Activated CD8-positive, alpha-beta memory T cell treated with anti-CD3 and anti-CD28 coated beads for 24 hours (primary cell): ENCODE measurements around the gene RNU1-3.
A peak's percentile ranks its signal among the peaks of the same experiment; 100 is the strongest.
"Not testable (repeated sequence)": the region's sequence is repeated elsewhere in the genome, so short reads cannot be mapped to it uniquely, and the experiment has no call there.

Source experiments
- DNase-seq: peaks from one replicate; pipeline ENCODE4 v3.0.0-alpha.2; 2020

The RNU1-3 gene

DNA sequence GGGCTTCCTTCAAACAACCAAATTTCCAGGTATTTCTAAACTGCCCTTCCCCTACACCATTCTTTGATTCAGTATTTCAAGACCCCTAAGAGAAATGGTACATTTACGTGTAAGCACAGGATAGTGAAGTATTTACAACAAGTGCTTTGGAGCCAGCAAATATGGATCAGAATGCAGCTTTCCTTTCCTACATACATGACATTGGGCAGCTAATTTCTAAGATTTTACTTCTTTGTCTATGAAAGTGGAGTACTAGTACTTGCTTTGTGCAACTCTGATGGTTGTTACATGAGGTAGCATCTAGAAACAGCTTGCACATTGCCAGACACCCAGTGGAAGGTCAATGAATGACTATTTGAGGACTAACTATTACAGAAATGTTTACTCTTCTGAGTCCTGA, 15.2 kb downstream of the RNU1-3 start:
- not testable (repeated sequence) for DNase-seq

GRCh38 chr1:16649960-16650359, 16.8 kb downstream of the RNU1-3 start:
- peak; percentile 57 for DNase-seq

DNA sequence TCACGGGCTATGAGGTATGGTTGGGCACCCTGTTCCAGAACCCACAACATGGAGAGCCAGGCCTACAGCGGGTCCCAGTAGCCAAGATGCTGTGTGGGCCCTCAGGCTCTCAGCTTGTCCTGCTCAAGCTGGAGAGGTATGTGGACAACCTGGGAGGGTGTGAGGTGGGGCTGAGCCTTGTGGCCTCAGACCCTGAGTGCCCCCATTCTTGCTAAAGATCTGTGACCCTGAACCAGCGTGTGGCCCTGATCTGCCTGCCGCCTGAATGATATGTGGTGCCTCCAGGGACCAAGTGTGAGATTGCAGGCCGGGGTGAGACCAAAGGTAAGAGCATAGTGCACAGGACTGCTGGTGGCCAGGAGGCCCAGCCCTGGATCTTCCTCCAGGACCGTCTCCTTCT, 17.4 kb downstream of the RNU1-3 start:
- peak; percentile 55 for DNase-seq

DNA sequence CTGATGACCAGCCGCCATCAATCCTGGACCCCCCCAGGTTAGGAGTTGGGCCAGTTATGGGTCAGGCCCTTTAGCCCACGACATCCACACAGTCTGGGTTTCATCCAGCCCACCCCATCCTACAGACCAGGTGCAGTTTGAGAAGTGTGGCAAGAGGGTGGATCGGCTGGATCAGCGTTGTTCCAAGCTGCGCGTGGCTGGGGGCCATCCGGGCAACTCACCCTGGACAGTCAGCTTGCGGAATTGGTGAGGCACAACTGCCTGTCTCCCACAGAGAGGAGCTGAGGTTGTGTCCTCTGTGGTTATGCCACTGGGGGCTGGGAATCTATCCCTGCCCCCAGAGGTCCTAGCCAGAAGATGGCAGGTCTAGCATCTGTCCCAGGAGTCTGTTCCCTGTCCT, 18.0 kb downstream of the RNU1-3 start:
- peak; percentile 44 for DNase-seq

- peak; percentile 50 for DNase-seq
Measured at GRCh38 chr1:16648250-16648649, 18.5 kb downstream of the RNU1-3 start.

- peak; percentile 82 for DNase-seq
Measured at GRCh38 chr1:16647179-16648176, 19.3 kb downstream of the RNU1-3 start.

DNA sequence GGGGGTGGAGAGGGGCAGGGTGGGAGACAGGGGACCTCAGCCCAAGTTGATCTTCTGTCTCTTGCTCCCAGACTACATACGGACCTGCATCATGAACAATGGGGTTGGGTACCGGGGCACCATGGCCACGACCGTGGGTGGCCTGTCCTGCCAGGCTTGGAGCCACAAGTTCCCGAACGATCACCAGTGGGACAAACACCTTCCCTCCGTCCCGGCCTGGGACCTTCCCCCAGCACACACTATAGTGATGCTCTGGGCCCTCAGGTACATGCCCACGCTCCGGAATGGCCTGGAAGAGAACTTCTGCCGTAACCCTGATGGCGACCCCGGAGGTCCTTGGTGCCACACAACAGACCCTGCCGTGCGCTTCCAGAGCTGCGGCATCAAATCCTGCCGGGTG, 20.0 kb downstream of the RNU1-3 start:
- DNase-seq = peak; percentile 48

- peak; percentile 55 for DNase-seq
Measured at GRCh38 chr1:16646061-16646664, 20.6 kb downstream of the RNU1-3 start.

- DNase-seq = peak; percentile 83
Measured at GRCh38 chr1:16645271-16646060, 21.3 kb downstream of the RNU1-3 start.

GRCh38 chr1:16644482-16645270, 22.1 kb downstream of the RNU1-3 start:
- peak; percentile 100 for DNase-seq

DNA sequence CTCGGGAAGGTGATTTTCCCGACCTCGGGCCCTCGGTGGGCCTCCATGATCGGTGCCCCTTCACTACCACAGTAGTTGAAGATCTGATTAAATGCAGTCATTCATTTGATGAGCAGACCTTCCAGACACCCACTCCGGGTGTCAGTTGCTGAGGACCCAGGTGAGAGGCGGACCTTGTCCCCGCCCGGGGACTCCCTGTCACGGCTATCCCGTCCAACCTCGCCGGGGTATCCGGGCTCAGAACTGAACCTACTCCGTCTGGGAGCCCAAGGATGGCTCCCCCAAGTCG, 22.6 kb downstream of the RNU1-3 start:
- DNase-seq = no peak

DNA sequence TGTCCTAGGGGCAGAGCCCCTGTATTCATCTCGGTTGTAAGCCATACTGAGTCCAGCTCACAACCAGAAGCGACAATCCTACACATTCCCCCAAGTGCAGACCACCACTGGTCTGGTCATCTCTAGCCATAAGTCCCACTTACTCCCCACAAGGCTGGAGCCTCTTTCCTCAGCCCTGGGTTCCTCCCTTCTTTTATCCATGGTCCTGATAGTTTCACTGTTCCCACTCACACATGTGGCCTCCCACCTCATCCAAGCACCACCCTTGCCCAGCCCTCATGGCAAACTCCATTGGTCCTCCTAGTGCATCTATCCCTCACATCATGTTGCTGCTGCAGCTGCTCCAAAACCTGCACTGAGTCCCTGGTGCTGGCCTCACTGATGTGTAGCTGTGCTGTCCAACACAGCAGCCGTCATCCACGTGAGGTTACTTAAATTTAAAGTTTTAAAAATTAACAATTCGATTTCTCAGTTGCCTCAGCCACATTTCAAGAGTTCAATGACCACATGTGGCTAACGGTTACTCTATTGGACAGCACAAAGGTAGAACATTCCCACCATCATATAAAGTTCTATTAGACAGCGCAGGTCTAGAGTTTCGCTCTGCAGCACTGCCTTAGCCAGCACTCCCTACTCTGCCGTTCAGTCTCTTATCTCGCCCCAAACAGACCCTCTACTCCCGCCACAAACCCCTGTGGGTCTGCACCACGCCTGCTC, 23.1 kb downstream of the RNU1-3 start:
- peak; percentile 67 for DNase-seq

- DNase-seq = peak; percentile 69
Measured at GRCh38 chr1:16643001-16643411, 23.7 kb downstream of the RNU1-3 start.

DNA sequence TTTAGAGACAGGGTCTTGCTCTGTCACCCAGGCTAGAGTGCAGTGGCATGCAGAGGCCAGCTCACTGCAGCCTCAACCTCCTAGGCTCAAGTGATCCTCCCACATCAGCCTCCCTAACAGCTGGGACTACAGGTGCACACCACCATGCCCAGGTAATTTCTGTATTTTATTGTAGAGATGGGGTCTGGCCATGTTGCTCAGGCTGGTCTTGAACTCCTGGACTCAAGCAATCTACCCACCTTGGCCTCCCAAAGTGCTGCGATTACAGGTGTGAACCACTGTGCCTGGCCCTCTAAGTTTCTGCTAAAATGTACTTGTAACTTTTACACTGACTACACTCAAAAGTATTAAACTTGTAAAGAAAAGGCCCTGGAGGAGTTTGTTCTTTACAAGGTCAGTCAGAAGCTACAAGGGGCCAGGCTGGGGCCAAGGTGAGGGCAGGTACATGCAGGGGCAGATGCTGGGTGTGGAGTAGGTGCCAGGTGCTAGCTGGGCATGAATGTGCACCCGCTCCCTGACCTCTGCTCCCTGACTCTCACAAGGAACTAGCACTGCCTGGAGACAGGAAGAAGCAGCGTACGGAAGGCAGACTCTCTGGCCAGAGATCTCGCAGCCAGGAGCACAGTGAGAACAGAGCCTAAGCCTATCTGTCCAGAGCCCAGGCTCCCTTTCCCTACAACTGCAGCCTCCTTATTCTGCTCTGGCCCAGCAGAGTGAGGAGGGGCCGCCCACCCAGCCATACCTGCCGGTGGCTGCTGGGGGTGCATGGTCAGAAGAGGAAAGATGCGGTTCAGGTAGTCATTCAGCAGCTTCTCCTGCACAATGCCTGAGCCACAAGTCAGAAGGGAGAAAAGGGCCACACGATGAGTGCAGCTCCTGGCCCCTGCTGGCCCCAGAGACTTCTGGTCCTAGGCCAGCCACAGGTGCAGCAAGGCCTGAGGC, 24.5 kb downstream of the RNU1-3 start:
- DNase-seq = peak; percentile 60

GRCh38 chr1:16641159-16641975, 25.4 kb downstream of the RNU1-3 start:
- DNase-seq = peak; percentile 28

- peak; percentile 64 for DNase-seq
Measured at GRCh38 chr1:16639091-16640031, 27.4 kb downstream of the RNU1-3 start.

GRCh38 chr1:16637941-16638778, 28.6 kb downstream of the RNU1-3 start:
- DNase-seq = peak; percentile 61
